ENCODE data around the gene IGF2R.

Gene IGF2R

GRCh38 chr6:160004018-160004417 lies 35.1 kb downstream of the IGF2R start:
- H3K9me3 ChIP-seq (ENCODE audit: low read length): no peaks in the 10 kb centered on the region
- H3K4me3 ChIP-seq (ENCODE audit: low read depth in 1 of 2, low read length in 2 of 2): no peak overlapping the region
- no peak overlapping the region for H3K9ac ChIP-seq (ENCODE audit: low read length)
- no peaks in the 10 kb centered on the region for H3K36me3 ChIP-seq (ENCODE audit: insufficient read depth, low read length)
- H3K4me1 ChIP-seq (ENCODE audit: insufficient read depth, low read length): peaks cover 5% of the 10 kb centered on the region
- H3K27me3 ChIP-seq (ENCODE audit: control insufficient read depth in 1 of 2, insufficient read depth in 2 of 2, low read length in 2 of 2): no peaks in the 10 kb centered on the region
- H3K27ac ChIP-seq (ENCODE audit: low read depth, low read length): no peak overlapping the region

GRCh38 chr6:160004419-160005175 lies 35.7 kb downstream of the IGF2R start:
- H3K27ac ChIP-seq (ENCODE audit: low read depth, low read length): no peak overlapping the region
- H3K4me1 ChIP-seq (ENCODE audit: insufficient read depth, low read length): peaks cover 5% of the 10 kb centered on the region
- H3K36me3 ChIP-seq (ENCODE audit: insufficient read depth, low read length): no peaks in the 10 kb centered on the region
- no peaks in the 10 kb centered on the region for H3K9me3 ChIP-seq (ENCODE audit: low read length)
- H3K9ac ChIP-seq (ENCODE audit: low read length): no peak overlapping the region
- H3K27me3 ChIP-seq (ENCODE audit: control insufficient read depth in 1 of 2, insufficient read depth in 2 of 2, low read length in 2 of 2): no peaks in the 10 kb centered on the region
- H3K4me3 ChIP-seq (ENCODE audit: low read depth in 1 of 2, low read length in 2 of 2): no peak overlapping the region

- Histone ChIP-seq H3K9ac (ENCODE audit: low read length) (no peak overlapping the region), H3K4me1 (ENCODE audit: insufficient read depth, low read length) (peaks cover 5% of the 10 kb centered on the region), H3K27ac (ENCODE audit: low read depth, low read length) (no peak overlapping the region), H3K9me3 (ENCODE audit: low read length) (no peaks in the 10 kb centered on the region), H3K27me3 (ENCODE audit: control insufficient read depth in 1 of 2, insufficient read depth in 2 of 2, low read length in 2 of 2) (no peaks in the 10 kb centered on the region), H3K36me3 (ENCODE audit: insufficient read depth, low read length) (peaks cover 1% of the 10 kb centered on the region), H3K4me3 (ENCODE audit: low read depth in 1 of 2, low read length in 2 of 2) (no peak overlapping the region)
Measured at GRCh38 chr6:160005211-160005610, 36.3 kb downstream of the IGF2R start.

GRCh38 chr6:160005861-160006540 lies 37.1 kb downstream of the IGF2R start:
- H3K4me1 ChIP-seq (ENCODE audit: insufficient read depth, low read length): peaks cover 5% of the 10 kb centered on the region
- no peaks in the 10 kb centered on the region for H3K27me3 ChIP-seq (ENCODE audit: control insufficient read depth in 1 of 2, insufficient read depth in 2 of 2, low read length in 2 of 2)
- no peak overlapping the region for H3K27ac ChIP-seq (ENCODE audit: low read depth, low read length)
- H3K36me3 ChIP-seq (ENCODE audit: insufficient read depth, low read length): peaks cover 3% of the 10 kb centered on the region
- H3K9ac ChIP-seq (ENCODE audit: low read length): no peak overlapping the region
- no peaks in the 10 kb centered on the region for H3K9me3 ChIP-seq (ENCODE audit: low read length)
- H3K4me3 ChIP-seq (ENCODE audit: low read depth in 1 of 2, low read length in 2 of 2): peak overlapping the region in 1 of 2 donors; percentile 20

- peaks cover 3% of the 10 kb centered on the region for H3K36me3 ChIP-seq (ENCODE audit: insufficient read depth, low read length)
- H3K4me1 ChIP-seq (ENCODE audit: insufficient read depth, low read length): peaks cover 5% of the 10 kb centered on the region
- H3K9ac ChIP-seq (ENCODE audit: low read length): no peak overlapping the region
- peak overlapping the region; percentile 32 for H3K27ac ChIP-seq (ENCODE audit: low read depth, low read length)
- H3K4me3 ChIP-seq (ENCODE audit: low read depth in 1 of 2, low read length in 2 of 2): no peak overlapping the region
- no peaks in the 10 kb centered on the region for H3K27me3 ChIP-seq (ENCODE audit: control insufficient read depth in 1 of 2, insufficient read depth in 2 of 2, low read length in 2 of 2)
- H3K9me3 ChIP-seq (ENCODE audit: low read length): no peaks in the 10 kb centered on the region
Measured at GRCh38 chr6:160007145-160007544, 38.3 kb downstream of the IGF2R start.

GRCh38 chr6:160007611-160008010 lies 38.7 kb downstream of the IGF2R start:
- Histone ChIP-seq H3K4me1 (ENCODE audit: insufficient read depth, low read length) (peaks cover 5% of the 10 kb centered on the region), H3K9ac (ENCODE audit: low read length) (no peak overlapping the region), H3K36me3 (ENCODE audit: insufficient read depth, low read length) (peaks cover 3% of the 10 kb centered on the region), H3K27ac (ENCODE audit: low read depth, low read length) (no peak overlapping the region), H3K4me3 (ENCODE audit: low read depth in 1 of 2, low read length in 2 of 2) (no peak overlapping the region), H3K9me3 (ENCODE audit: low read length) (no peaks in the 10 kb centered on the region), H3K27me3 (ENCODE audit: control insufficient read depth in 1 of 2, insufficient read depth in 2 of 2, low read length in 2 of 2) (no peaks in the 10 kb centered on the region)

- Histone ChIP-seq H3K9me3 (ENCODE audit: low read length) (no peaks in the 10 kb centered on the region), H3K4me1 (ENCODE audit: insufficient read depth, low read length) (peaks cover 5% of the 10 kb centered on the region), H3K4me3 (ENCODE audit: low read depth in 1 of 2, low read length in 2 of 2) (no peak overlapping the region), H3K36me3 (ENCODE audit: insufficient read depth, low read length) (peaks cover 3% of the 10 kb centered on the region), H3K27ac (ENCODE audit: low read depth, low read length) (no peak overlapping the region), H3K9ac (ENCODE audit: low read length) (no peak overlapping the region), H3K27me3 (ENCODE audit: control insufficient read depth in 1 of 2, insufficient read depth in 2 of 2, low read length in 2 of 2) (no peaks in the 10 kb centered on the region)
Measured at GRCh38 chr6:160010067-160010466, 41.2 kb downstream of the IGF2R start.

GRCh38 chr6:160013987-160014868 lies 45.3 kb downstream of the IGF2R start:
- Histone ChIP-seq H3K4me3 (ENCODE audit: low read depth in 1 of 2, low read length in 2 of 2) (no peak overlapping the region), H3K4me1 (ENCODE audit: insufficient read depth, low read length) (no peaks in the 10 kb centered on the region), H3K9ac (ENCODE audit: low read length) (no peak overlapping the region), H3K27me3 (ENCODE audit: control insufficient read depth in 1 of 2, insufficient read depth in 2 of 2, low read length in 2 of 2) (no peaks in the 10 kb centered on the region), H3K9me3 (ENCODE audit: low read length) (no peaks in the 10 kb centered on the region), H3K36me3 (ENCODE audit: insufficient read depth, low read length) (peaks cover 3% of the 10 kb centered on the region), H3K27ac (ENCODE audit: low read depth, low read length) (no peak overlapping the region)

GRCh38 chr6:160014869-160015182 lies 45.9 kb downstream of the IGF2R start:
- Histone ChIP-seq H3K36me3 (ENCODE audit: insufficient read depth, low read length) (peaks cover 3% of the 10 kb centered on the region), H3K4me3 (ENCODE audit: low read depth in 1 of 2, low read length in 2 of 2) (no peak overlapping the region), H3K9me3 (ENCODE audit: low read length) (no peaks in the 10 kb centered on the region), H3K27ac (ENCODE audit: low read depth, low read length) (no peak overlapping the region), H3K9ac (ENCODE audit: low read length) (no peak overlapping the region), H3K27me3 (ENCODE audit: control insufficient read depth in 1 of 2, insufficient read depth in 2 of 2, low read length in 2 of 2) (no peaks in the 10 kb centered on the region), H3K4me1 (ENCODE audit: insufficient read depth, low read length) (no peaks in the 10 kb centered on the region)

- no peaks in the 10 kb centered on the region for H3K27me3 ChIP-seq (ENCODE audit: control insufficient read depth in 1 of 2, insufficient read depth in 2 of 2, low read length in 2 of 2)
- no peak overlapping the region for H3K27ac ChIP-seq (ENCODE audit: low read depth, low read length)
- no peak overlapping the region for H3K4me3 ChIP-seq (ENCODE audit: low read depth in 1 of 2, low read length in 2 of 2)
- no peak overlapping the region for H3K9ac ChIP-seq (ENCODE audit: low read length)
- H3K36me3 ChIP-seq (ENCODE audit: insufficient read depth, low read length): no peaks in the 10 kb centered on the region
- no peaks in the 10 kb centered on the region for H3K4me1 ChIP-seq (ENCODE audit: insufficient read depth, low read length)
- H3K9me3 ChIP-seq (ENCODE audit: low read length): no peaks in the 10 kb centered on the region
Measured at GRCh38 chr6:160015778-160016684, 47.1 kb downstream of the IGF2R start.

- Histone ChIP-seq H3K36me3 (ENCODE audit: insufficient read depth, low read length) (peaks cover 27% of the 10 kb centered on the region), H3K27ac (ENCODE audit: low read depth, low read length) (no peak overlapping the region), H3K9me3 (ENCODE audit: low read length) (no peaks in the 10 kb centered on the region), H3K4me3 (ENCODE audit: low read depth in 1 of 2, low read length in 2 of 2) (no peak overlapping the region), H3K4me1 (ENCODE audit: insufficient read depth, low read length) (no peaks in the 10 kb centered on the region), H3K9ac (ENCODE audit: low read length) (no peak overlapping the region), H3K27me3 (ENCODE audit: control insufficient read depth in 1 of 2, insufficient read depth in 2 of 2, low read length in 2 of 2) (no peaks in the 10 kb centered on the region)
Measured at GRCh38 chr6:160022101-160022500, 53.2 kb downstream of the IGF2R start.
